Neural cell (in vitro differentiated cells): Measurements from ENCODE around the gene MINDY2.

ENCODE experiments used
- CTCF ChIP-seq: fragments of 450-650 bp; IDR thresholded peaks from 2 replicates; pipeline ENCODE4 v1.5.1; 2014; ENCODE audit warnings: antibody characterized with exemption, mild to moderate bottlenecking, moderate library complexity; ENCODE audit not compliant: poor library complexity, severe bottlenecking
- EP300 ChIP-seq: fragments of 450-650 bp; conservative IDR thresholded peaks from 2 replicates; pipeline ENCODE4 v1.6.1; 2014; ENCODE audit warnings: antibody characterized with exemption, mild to moderate bottlenecking, moderate library complexity; ENCODE audit not compliant: poor library complexity, severe bottlenecking
- EZH2 ChIP-seq: fragments of 200-600, 300-800 bp; shearing (Covaris generic), sonication (generic); IDR thresholded peaks from 2 replicates; pipeline ENCODE4 v1.6.1; 2014; ENCODE audit warnings: antibody characterized with exemption, low read length, borderline replicate concordance, mild to moderate bottlenecking; ENCODE audit not compliant: insufficient read depth, poor library complexity, severe bottlenecking
- RAD21 ChIP-seq: fragments of 450-650 bp; conservative IDR thresholded peaks from 2 replicates; pipeline ENCODE4 v1.6.1; 2014; ENCODE audit warnings: antibody characterized with exemption, mild to moderate bottlenecking, moderate library complexity
- REST ChIP-seq: IDR thresholded peaks from 2 replicates; pipeline ENCODE4 v1.6.1; 2012; ENCODE audit warnings: borderline replicate concordance

DNA sequence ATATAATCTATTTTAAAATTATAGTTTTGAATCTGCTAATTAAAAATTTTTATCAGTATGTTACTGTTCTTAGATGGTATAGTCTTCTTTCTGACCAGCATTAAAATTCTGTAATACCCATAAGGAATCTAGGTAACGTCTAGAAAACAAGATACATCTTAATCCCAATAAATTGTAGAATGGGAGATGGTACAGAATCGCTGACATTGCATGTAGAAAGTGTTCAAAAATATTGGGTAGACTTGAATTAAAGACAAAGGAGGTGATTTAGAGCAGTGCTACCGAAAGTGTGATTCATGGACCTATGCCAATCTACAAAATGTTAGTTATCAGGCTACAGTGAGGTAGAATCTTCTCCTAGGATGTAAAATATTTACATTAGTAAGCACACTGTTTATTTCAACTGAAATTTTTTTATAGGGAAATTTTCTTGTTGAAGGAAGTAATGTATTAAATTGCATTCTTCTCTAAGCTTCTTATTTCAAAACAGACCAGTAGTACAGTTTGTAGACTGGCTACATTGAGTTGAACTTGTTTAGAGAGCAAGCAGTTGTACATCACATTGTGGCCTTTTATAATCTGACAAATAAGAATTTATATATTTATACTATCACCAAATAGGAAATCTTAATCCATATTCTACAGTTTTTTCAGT, 17.1 kb downstream of the MINDY2 start:
- TF ChIP-seq CTCF (no peak), REST (no peak), EZH2 (no peak), EP300 (no peak), RAD21 (no peak)
